Measurements from ENCODE around the gene CD109. TPM values are rescaled to one million over a fixed set of nuclear protein-coding genes. Genes with fewer than 3 reads are reported as not detected.

CD109 gene
- total RNA-seq, 1 donor from 2014 or later = 60.2 TPM

DNA sequence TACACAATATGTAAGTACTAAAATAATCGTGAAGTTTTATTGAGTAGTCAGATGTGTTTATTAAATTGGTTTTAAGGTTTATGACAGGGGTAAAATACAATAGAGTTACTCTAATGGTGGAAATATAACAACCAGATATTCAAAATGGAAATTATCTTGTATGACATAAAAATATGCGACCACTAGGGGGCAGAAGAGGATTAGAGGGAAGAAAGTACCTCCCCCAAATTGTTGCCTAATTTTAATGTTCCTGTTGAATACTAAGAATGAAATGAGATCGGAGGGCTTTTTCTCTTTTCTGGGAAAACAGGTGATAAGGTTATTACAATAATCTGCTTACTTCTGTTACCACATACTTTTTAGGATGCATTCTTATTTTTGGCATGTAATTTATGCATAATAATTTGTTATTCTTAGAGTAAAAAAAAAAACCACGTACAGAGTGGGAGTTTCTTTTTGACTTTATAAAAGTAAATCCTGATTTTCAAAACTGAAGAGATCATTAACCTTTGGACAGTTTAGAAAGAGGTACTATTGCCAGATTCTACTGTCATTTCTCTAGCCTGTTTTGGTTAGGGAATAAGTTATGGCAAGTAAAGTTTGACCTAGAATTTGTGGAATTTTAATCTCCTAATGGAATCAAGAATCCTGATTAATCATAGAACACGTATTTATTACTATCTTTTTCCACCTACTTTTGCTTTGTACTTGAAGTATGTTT lies 159.2 kb downstream of the CD109 start:
- Mint-ChIP-seq H3K4me3 (ENCODE audit: unreplicated experiment) (no peak overlapping the region), H3K9me3 (ENCODE audit: unreplicated experiment) (no peaks in the 10 kb centered on the region), H3K36me3 (ENCODE audit: low read depth, unreplicated experiment) (peaks cover 9% of the 10 kb centered on the region), H3K27me3 (ENCODE audit: unreplicated experiment) (no peaks in the 10 kb centered on the region), H3K4me1 (ENCODE audit: unreplicated experiment) (no peaks in the 10 kb centered on the region), H3K27ac (ENCODE audit: unreplicated experiment) (no peak overlapping the region)
- DNase-seq (ENCODE audit: low spot score) = peak; percentile 33
- TF ChIP-seq, protein P1, sequence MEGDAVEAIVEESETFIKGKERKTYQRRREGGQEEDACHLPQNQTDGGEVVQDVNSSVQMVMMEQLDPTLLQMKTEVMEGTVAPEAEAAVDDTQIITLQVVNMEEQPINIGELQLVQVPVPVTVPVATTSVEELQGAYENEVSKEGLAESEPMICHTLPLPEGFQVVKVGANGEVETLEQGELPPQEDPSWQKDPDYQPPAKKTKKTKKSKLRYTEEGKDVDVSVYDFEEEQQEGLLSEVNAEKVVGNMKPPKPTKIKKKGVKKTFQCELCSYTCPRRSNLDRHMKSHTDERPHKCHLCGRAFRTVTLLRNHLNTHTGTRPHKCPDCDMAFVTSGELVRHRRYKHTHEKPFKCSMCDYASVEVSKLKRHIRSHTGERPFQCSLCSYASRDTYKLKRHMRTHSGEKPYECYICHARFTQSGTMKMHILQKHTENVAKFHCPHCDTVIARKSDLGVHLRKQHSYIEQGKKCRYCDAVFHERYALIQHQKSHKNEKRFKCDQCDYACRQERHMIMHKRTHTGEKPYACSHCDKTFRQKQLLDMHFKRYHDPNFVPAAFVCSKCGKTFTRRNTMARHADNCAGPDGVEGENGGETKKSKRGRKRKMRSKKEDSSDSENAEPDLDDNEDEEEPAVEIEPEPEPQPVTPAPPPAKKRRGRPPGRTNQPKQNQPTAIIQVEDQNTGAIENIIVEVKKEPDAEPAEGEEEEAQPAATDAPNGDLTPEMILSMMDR (IDR thresholded peaks at IDR 0.05; ENCODE audit: unreplicated experiment) = peak; percentile 98

DNA sequence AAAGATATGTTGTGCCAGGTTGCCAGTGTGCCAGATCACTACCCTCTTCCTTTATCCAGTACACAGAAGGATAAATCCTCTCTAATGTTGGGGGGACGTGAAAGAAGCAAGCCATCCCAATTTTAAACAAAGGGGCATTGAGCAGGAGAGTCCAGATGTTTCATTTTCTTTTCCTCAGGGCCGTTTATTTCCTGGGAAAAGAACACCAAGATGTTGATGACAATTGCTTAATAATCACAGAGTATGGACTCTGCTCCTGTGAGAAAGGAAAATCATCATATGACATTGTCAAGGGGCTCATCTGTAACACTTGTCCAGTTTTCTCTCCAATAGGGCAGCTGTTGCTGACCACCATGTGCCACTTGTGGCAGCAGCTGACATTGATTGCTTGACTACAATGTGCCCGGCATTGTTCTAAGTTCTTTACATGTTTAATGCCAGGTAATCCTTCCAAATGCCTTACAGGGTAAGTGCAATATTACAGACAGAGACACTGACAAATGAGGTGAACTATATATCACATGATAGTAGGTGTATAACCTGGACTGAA lies 161.4 kb downstream of the CD109 start:
- no peak for DNase-seq (ENCODE audit: low spot score)
- H3K4me1 Mint-ChIP-seq (ENCODE audit: unreplicated experiment) = no peaks in the 10 kb centered on the region
- H3K4me3 Mint-ChIP-seq (ENCODE audit: unreplicated experiment) = no peak overlapping the region
- TF ChIP-seq, protein P1 (IDR thresholded peaks at IDR 0.05; ENCODE audit: unreplicated experiment) = no peak
- peaks cover under 1% of the 10 kb centered on the region for H3K36me3 Mint-ChIP-seq (ENCODE audit: low read depth, unreplicated experiment)
- no peaks in the 10 kb centered on the region for H3K9me3 Mint-ChIP-seq (ENCODE audit: unreplicated experiment)
- no peaks in the 10 kb centered on the region for H3K27me3 Mint-ChIP-seq (ENCODE audit: unreplicated experiment)
- H3K27ac Mint-ChIP-seq (ENCODE audit: unreplicated experiment) = no peak overlapping the region

DNA sequence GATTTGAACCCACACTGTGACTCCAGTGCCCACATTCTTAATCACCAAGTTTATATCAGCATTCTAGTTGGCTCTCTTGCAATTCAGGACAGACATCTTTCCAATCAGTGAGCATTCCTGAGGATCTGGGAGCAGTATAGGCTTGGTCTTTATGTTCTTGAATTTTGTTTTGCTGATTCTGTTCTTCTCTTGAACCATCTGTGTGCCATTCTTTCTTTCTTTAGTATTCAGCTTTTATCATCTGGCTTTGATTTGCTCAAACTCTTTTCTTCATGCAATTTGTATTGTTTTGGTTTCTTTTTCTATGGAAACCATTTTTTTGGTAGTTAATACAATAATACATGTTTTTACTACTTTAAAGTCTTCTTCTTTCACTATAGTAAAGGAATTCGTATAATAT lies 162.4 kb downstream of the CD109 start:
- no peaks in the 10 kb centered on the region for H3K9me3 Mint-ChIP-seq (ENCODE audit: unreplicated experiment)
- H3K4me1 Mint-ChIP-seq (ENCODE audit: unreplicated experiment) = no peaks in the 10 kb centered on the region
- TF ChIP-seq, protein P1 (IDR thresholded peaks at IDR 0.05; ENCODE audit: unreplicated experiment) = no peak
- no peak overlapping the region for H3K27ac Mint-ChIP-seq (ENCODE audit: unreplicated experiment)
- no peak for DNase-seq (ENCODE audit: low spot score)
- H3K4me3 Mint-ChIP-seq (ENCODE audit: unreplicated experiment) = no peak overlapping the region
- no peaks in the 10 kb centered on the region for H3K27me3 Mint-ChIP-seq (ENCODE audit: unreplicated experiment)
- no peaks in the 10 kb centered on the region for H3K36me3 Mint-ChIP-seq (ENCODE audit: low read depth, unreplicated experiment)

DNA sequence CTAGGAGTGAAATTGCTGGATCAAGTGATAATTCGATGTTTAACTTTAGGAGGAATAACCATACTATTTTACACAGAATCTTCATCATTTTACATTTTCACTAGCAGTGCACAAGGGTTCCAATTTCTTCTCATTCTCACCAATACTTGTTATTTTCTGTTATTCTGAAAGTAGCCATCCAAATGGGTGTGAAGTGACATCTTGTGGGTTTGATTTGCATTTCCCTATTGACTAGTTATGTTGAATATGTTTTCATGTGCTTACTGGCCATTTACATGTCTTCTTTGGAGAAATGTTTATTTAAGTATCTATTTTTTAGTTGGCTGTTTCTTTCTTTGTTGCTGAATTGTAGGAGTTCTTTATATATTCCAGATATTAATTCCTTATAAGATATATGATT lies 164.3 kb downstream of the CD109 start:
- no peaks in the 10 kb centered on the region for H3K4me1 Mint-ChIP-seq (ENCODE audit: unreplicated experiment)
- no peak for DNase-seq (ENCODE audit: low spot score)
- no peaks in the 10 kb centered on the region for H3K9me3 Mint-ChIP-seq (ENCODE audit: unreplicated experiment)
- no peaks in the 10 kb centered on the region for H3K27me3 Mint-ChIP-seq (ENCODE audit: unreplicated experiment)
- no peak overlapping the region for H3K27ac Mint-ChIP-seq (ENCODE audit: unreplicated experiment)
- H3K4me3 Mint-ChIP-seq (ENCODE audit: unreplicated experiment) = no peak overlapping the region
- H3K36me3 Mint-ChIP-seq (ENCODE audit: low read depth, unreplicated experiment) = no peaks in the 10 kb centered on the region
- TF ChIP-seq, protein P1 (IDR thresholded peaks at IDR 0.05; ENCODE audit: unreplicated experiment) = no peak

DNA sequence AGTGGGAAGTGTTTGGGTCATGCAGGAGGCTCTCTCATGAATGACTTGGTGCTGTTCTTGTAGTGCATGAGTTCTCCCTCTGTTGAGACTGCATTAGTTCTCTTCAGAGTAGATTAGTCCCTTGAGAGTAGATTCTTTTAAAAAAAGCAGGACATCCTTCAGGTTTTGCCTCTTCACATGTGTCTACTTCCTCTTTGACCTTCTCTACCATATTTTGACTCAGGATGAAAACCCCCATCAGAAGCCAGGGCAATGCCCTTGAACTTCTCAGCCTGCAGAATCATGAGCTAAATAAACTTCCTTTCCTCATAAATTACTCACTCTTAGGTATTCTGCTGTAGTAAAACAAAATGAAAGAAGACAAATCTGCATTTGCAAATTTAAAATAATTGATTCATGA lies 170.3 kb downstream of the CD109 start:
- peaks cover 3% of the 10 kb centered on the region for H3K36me3 Mint-ChIP-seq (ENCODE audit: low read depth, unreplicated experiment)
- TF ChIP-seq, protein P1 (IDR thresholded peaks at IDR 0.05; ENCODE audit: unreplicated experiment) = no peak
- H3K9me3 Mint-ChIP-seq (ENCODE audit: unreplicated experiment) = no peaks in the 10 kb centered on the region
- H3K4me1 Mint-ChIP-seq (ENCODE audit: unreplicated experiment) = no peaks in the 10 kb centered on the region
- H3K27ac Mint-ChIP-seq (ENCODE audit: unreplicated experiment) = no peak overlapping the region
- no peaks in the 10 kb centered on the region for H3K27me3 Mint-ChIP-seq (ENCODE audit: unreplicated experiment)
- DNase-seq (ENCODE audit: low spot score) = no peak
- no peak overlapping the region for H3K4me3 Mint-ChIP-seq (ENCODE audit: unreplicated experiment)
